Esophagus squamous epithelium (tissue), 5 donors: Measurements from ENCODE around the gene MYOD1. TPM values are rescaled to one million over a fixed set of nuclear protein-coding genes. Genes with fewer than 3 reads are reported as not detected.

Source experiments
- DNase-seq: peaks from one replicate; lab custom pipeline; 2025; lab: John Stamatoyannopoulos, UW
- H3K27ac ChIP-seq, 4 donors: fragments of 200-600 bp; sonication (generic); one replicate each; pipeline ENCODE4 v1.5.1; 2016 to 2019; ENCODE audit warnings: mild to moderate bottlenecking in 1 of 4
- H3K27me3 ChIP-seq, 4 donors: fragments of 200-600 bp; sonication (generic); 1 replicate in 3 of 4; 2 replicates in 1 of 4; pipeline versions ENCODE4 v1.5.1 to v1.6.0; 2017 to 2021; ENCODE audit warnings: antibody characterized with exemption in 1 of 4
- H3K36me3 ChIP-seq, 3 donors: fragments of 200-600 bp; sonication (generic); one replicate each; pipeline ENCODE4 v1.5.1; 2016 to 2019
- H3K4me1 ChIP-seq, 3 donors: fragments of 200-600 bp; sonication (generic); one replicate each; pipeline ENCODE4 v1.5.1; 2017 to 2019
- H3K4me3 ChIP-seq, 4 donors: fragments of 200-600 bp; sonication (generic); 1 replicate in 3 of 4; 2 replicates in 1 of 4; pipeline ENCODE4 v1.5.1; 2016 to 2019; ENCODE audit warnings: mild to moderate bottlenecking in 2 of 4, moderate library complexity in 1 of 4
- H3K9me3 ChIP-seq, 3 donors: fragments of 200-600 bp; sonication (generic); one replicate each; pipeline ENCODE4 v1.5.1; 2016 to 2019
- POLR2A ChIP-seq, 4 donors: fragments of 450-650 bp; IDR thresholded peaks; one replicate each; pipeline ENCODE4 v1.6.1; 2017; ENCODE audit warnings: antibody characterized with exemption in 4 of 4, mild to moderate bottlenecking in 4 of 4, moderate library complexity in 3 of 4
- WGBS, 2 donors: methylation state at CpG; one replicate each; pipeline ENCODE4 v1.1.5; 2018; 5-methylcytosine and 5-hydroxymethylcytosine counted together
- intact Hi-C: fragments of 100-400 bp; cut with DNase I; formaldehyde crosslinking; loops from one replicate; pipeline ENCODE4 v1.15.0; 2022
- total RNA-seq, 4 donors: library from RNA; depleted of rRNA; stranded (reverse); fragments of >200 nt; gene quantifications; one replicate each; pipeline ENCODE4 v1.1.0, GENCODE V29; 2016
- TF ChIP-seq, protein P1 (sequence below), 6 experiments: fragments of 450-650 bp in 4 of 6; fragments of 200-600 bp in 2 of 6; sonication (generic) in 2 of 6; IDR thresholded peaks; one replicate each; pipeline ENCODE4 v1.5.1; 2016 to 2019; ENCODE audit warnings: antibody characterized with exemption in 6 of 6, mild to moderate bottlenecking in 4 of 6, moderate library complexity in 4 of 6
- donor health status: DM: yes; HTN: yes; CAD: no.

MYOD1 gene
- total RNA-seq, 4 donors from 2014 or later, result not detected

GRCh38 chr11:17767914-17768313, 48.5 kb downstream of the MYOD1 start:
- no CpG with 5 or more reads among the region's 2 CpGs for WGBS, 2 donors
- TF ChIP-seq, protein P1, sequence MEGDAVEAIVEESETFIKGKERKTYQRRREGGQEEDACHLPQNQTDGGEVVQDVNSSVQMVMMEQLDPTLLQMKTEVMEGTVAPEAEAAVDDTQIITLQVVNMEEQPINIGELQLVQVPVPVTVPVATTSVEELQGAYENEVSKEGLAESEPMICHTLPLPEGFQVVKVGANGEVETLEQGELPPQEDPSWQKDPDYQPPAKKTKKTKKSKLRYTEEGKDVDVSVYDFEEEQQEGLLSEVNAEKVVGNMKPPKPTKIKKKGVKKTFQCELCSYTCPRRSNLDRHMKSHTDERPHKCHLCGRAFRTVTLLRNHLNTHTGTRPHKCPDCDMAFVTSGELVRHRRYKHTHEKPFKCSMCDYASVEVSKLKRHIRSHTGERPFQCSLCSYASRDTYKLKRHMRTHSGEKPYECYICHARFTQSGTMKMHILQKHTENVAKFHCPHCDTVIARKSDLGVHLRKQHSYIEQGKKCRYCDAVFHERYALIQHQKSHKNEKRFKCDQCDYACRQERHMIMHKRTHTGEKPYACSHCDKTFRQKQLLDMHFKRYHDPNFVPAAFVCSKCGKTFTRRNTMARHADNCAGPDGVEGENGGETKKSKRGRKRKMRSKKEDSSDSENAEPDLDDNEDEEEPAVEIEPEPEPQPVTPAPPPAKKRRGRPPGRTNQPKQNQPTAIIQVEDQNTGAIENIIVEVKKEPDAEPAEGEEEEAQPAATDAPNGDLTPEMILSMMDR (IDR thresholded peaks at IDR 0.05), result no peak
- TF ChIP-seq POLR2A (IDR thresholded peaks at IDR 0.05), result no peak

DNA sequence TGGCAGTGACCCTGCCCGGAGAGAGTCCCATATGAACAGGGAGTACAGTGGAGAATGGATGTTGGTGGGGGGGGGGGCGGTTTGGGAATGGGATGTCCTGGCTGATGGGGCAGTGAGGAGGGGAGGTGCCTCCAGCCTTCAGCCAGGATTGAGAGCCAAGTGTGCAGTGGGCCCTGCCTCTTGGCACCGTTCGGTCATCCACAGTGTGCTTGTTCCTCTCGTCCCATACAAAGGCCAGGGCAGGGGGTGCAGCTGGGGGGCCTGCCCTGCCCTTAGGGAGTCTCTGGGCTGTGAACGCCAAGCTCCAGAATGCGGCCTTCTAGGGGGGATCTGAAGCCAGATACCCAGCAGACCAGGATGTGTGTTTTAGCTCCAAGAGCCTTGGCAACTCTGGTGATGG, 49.2 kb downstream of the MYOD1 start:
- Histone ChIP-seq H3K36me3 (no peaks in the 10 kb centered on the region), H3K9me3 (no peaks in the 10 kb centered on the region), H3K27ac (no peak overlapping the region), H3K4me1 (peaks cover 0 to 5% (median 0%) of the 10 kb centered on the region in 3 donors), H3K4me3 (no peak overlapping the region), H3K27me3 (peaks cover 0 to 6% (median 0%) of the 10 kb centered on the region in 4 donors)
- intact Hi-C loops, result no loop called here
- WGBS, 2 donors, result 82 to 100% methylated on average over 1 to 3 of the region's 7 CpGs
- TF ChIP-seq POLR2A (IDR thresholded peaks at IDR 0.05), result no peak
- TF ChIP-seq, protein P1 (IDR thresholded peaks at IDR 0.05), result no peak
- DNase-seq, result no peak

More at GRCh38 chr11:17767914-17768313, 48.5 kb downstream of the MYOD1 start:
- Histone ChIP-seq H3K36me3 (no peaks in the 10 kb centered on the region), H3K4me3 (no peak overlapping the region), H3K9me3 (no peaks in the 10 kb centered on the region), H3K4me1 (peaks cover 0 to 5% (median 0%) of the 10 kb centered on the region in 3 donors), H3K27ac (no peak overlapping the region), H3K27me3 (peaks cover 0 to 6% (median 0%) of the 10 kb centered on the region in 4 donors)
- intact Hi-C loops, result no loop called here
- no peak for DNase-seq

DNA sequence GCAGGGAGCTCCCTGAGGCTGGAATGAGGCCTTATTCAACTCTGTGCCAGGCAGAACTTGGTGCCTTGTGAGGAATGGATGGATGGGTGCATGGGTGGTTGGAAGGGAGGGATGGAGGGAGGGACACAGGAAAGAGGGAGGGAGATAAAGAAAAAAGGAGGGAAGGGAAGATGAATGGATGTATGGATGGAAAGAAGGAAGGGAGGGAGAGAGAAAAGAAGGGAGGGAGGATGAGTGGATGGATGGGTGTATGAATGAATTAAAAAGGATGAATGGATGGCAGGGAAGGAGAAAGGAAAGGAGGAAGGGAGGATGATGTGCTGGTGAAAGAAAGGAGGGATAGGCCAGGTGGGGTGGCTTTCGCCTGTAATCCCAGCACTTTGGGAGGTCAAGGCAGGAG, 49.8 kb downstream of the MYOD1 start:
- H3K27ac ChIP-seq, result no peak overlapping the region
- no peak for TF ChIP-seq POLR2A (IDR thresholded peaks at IDR 0.05)
- TF ChIP-seq, protein P1 (IDR thresholded peaks at IDR 0.05), result no peak
- DNase-seq, result no peak
- intact Hi-C loops, result no loop called here
- H3K9me3 ChIP-seq, result no peaks in the 10 kb centered on the region
- WGBS, 2 donors, result 85 to 88% methylated on average over 1 of the region's 1 CpG
- peaks cover 0 to 5% (median 0%) of the 10 kb centered on the region in 3 donors for H3K4me1 ChIP-seq
- peaks cover 0 to 6% (median 0%) of the 10 kb centered on the region in 4 donors for H3K27me3 ChIP-seq
- no peak overlapping the region for H3K4me3 ChIP-seq
- no peaks in the 10 kb centered on the region for H3K36me3 ChIP-seq

GRCh38 chr11:17770048-17770652, 50.8 kb downstream of the MYOD1 start:
- Histone ChIP-seq H3K4me3 (no peak overlapping the region), H3K27ac (no peak overlapping the region), H3K9me3 (no peaks in the 10 kb centered on the region), H3K4me1 (peaks cover 0 to 5% (median 0%) of the 10 kb centered on the region in 3 donors), H3K36me3 (no peaks in the 10 kb centered on the region), H3K27me3 (peaks cover 0 to 6% (median 0%) of the 10 kb centered on the region in 4 donors)
- TF ChIP-seq, protein P1 (IDR thresholded peaks at IDR 0.05), result peak in 1 of 6 experiments; percentile 23
- no peak for TF ChIP-seq POLR2A (IDR thresholded peaks at IDR 0.05)
- 69 to 90% methylated on average over 3 of the region's 9 CpGs for WGBS, 2 donors
- no peak for DNase-seq
- intact Hi-C loops, result no loop called here

DNA sequence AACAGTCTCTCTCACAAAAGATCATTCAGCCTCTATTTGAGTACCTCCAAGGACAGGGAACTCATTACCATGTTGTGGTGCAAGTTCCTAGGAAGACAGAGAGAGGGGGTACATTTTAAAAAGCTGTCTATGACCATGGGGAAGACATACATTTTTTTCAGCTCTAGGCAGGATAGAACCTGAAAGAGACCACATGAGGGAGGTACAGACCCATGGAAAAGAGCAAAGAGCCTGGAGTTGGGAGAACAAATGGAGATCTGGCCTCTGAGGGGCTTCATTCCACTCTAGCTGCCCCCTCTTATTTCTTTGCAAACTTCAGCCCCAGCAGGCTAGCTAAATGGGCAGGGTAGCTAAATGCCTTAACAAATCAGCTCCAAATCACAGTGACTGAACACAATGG, 51.5 kb downstream of the MYOD1 start:
- Histone ChIP-seq H3K27me3 (peaks cover 0 to 2% (median 0%) of the 10 kb centered on the region in 4 donors), H3K9me3 (no peaks in the 10 kb centered on the region), H3K27ac (no peak overlapping the region), H3K4me1 (peaks cover 0 to 5% (median 0%) of the 10 kb centered on the region in 3 donors), H3K4me3 (no peak overlapping the region), H3K36me3 (no peaks in the 10 kb centered on the region)
- TF ChIP-seq POLR2A (IDR thresholded peaks at IDR 0.05), result no peak
- TF ChIP-seq, protein P1 (IDR thresholded peaks at IDR 0.05), result no peak
- no peak for DNase-seq
- intact Hi-C loops, result no loop called here
